Measurements from ENCODE around the gene PKP3. TPM values are rescaled to one million over a fixed set of nuclear protein-coding genes. Genes with fewer than 3 reads are reported as not detected.
A peak's percentile ranks its signal among the peaks of the same experiment; 100 is the strongest.

Gene PKP3
- total RNA-seq, 1 experiment from 2014 or later: 177 TPM

GRCh38 chr11:350723-351255 lies 43.2 kb upstream of the PKP3 start:
- Mint-ChIP-seq H3K36me3 (ENCODE audit: insufficient read depth, unreplicated experiment) (peaks cover 7% of the 10 kb centered on the region), H3K27me3 (ENCODE audit: insufficient read depth, unreplicated experiment) (no peaks in the 10 kb centered on the region), H3K9me3 (ENCODE audit: unreplicated experiment) (no peaks in the 10 kb centered on the region), H3K4me3 (ENCODE audit: unreplicated experiment) (peak overlapping the region; percentile 44), H3K4me1 (ENCODE audit: insufficient read depth, unreplicated experiment) (peaks cover 36% of the 10 kb centered on the region), H3K27ac (ENCODE audit: low read depth, unreplicated experiment) (peak overlapping the region; percentile 87)
- intact Hi-C loops (cut with micrococcal nuclease): no loop called here
- CTCF ChIA-PET: interaction anchor here (0.6 to 0.8 kb wide), 2 partner anchors 28 to 46 kb away, joined by 3 to 4 read pairs; no protein-coding TSS in a partner anchor
- TF ChIP-seq CTCF (IDR thresholded peaks at IDR 0.05; ENCODE audit: unreplicated experiment): no peak
- no TSS peak for BruUV-seq (replicated peaks)
- POLR2A ChIA-PET: interaction anchor here (0.7 to 1.6 kb wide), 5 partner anchors 20 to 144 kb away, joined by 3 to 5 read pairs (median 4); partner anchors contain the start of genes BET1L and RIC8A
- DNase-seq (ENCODE audit: unreplicated experiment): peak; percentile 90

GRCh38 chr11:351411-351810 lies 42.6 kb upstream of the PKP3 start:
- TF ChIP-seq CTCF (IDR thresholded peaks at IDR 0.05; ENCODE audit: unreplicated experiment): no peak
- H3K27me3 Mint-ChIP-seq (ENCODE audit: insufficient read depth, unreplicated experiment): no peaks in the 10 kb centered on the region
- H3K9me3 Mint-ChIP-seq (ENCODE audit: unreplicated experiment): no peaks in the 10 kb centered on the region
- H3K36me3 Mint-ChIP-seq (ENCODE audit: insufficient read depth, unreplicated experiment): peaks cover 7% of the 10 kb centered on the region
- H3K27ac Mint-ChIP-seq (ENCODE audit: low read depth, unreplicated experiment): peak overlapping the region; percentile 87
- no TSS peak for BruUV-seq (replicated peaks)
- H3K4me3 Mint-ChIP-seq (ENCODE audit: unreplicated experiment): no peak overlapping the region
- peaks cover 36% of the 10 kb centered on the region for H3K4me1 Mint-ChIP-seq (ENCODE audit: insufficient read depth, unreplicated experiment)
- ChIA-PET POLR2A (interaction anchor here (1.0 to 1.6 kb wide), 3 partner anchors 20 to 144 kb away, joined by 3 to 5 read pairs (median 3); partner anchors contain the start of genes BET1L and RIC8A), CTCF (no interaction called here)
- intact Hi-C loops (cut with micrococcal nuclease): no loop called here
- no peak for DNase-seq (ENCODE audit: unreplicated experiment)

GRCh38 chr11:352456-353031 lies 41.5 kb upstream of the PKP3 start:
- BruUV-seq (replicated peaks): no TSS peak

More at GRCh38 chr11:352456-353031, 41.5 kb upstream of the PKP3 start:
- no peak for TF ChIP-seq CTCF (IDR thresholded peaks at IDR 0.05; ENCODE audit: unreplicated experiment)
- ChIA-PET POLR2A (interaction anchor here (0.6 to 1.7 kb wide), 3 partner anchors 25 to 44 kb away, joined by 3 to 4 read pairs (median 3); no protein-coding TSS in a partner anchor), CTCF (interaction anchor here (0.7 kb wide), 1 partner anchor 207 kb away, joined by 3 read pairs; no protein-coding TSS in a partner anchor)
- no peak for DNase-seq (ENCODE audit: unreplicated experiment)
- Mint-ChIP-seq H3K27ac (ENCODE audit: low read depth, unreplicated experiment) (peak overlapping the region; percentile 83), H3K4me3 (ENCODE audit: unreplicated experiment) (no peak overlapping the region), H3K27me3 (ENCODE audit: insufficient read depth, unreplicated experiment) (no peaks in the 10 kb centered on the region), H3K36me3 (ENCODE audit: insufficient read depth, unreplicated experiment) (peaks cover 7% of the 10 kb centered on the region), H3K4me1 (ENCODE audit: insufficient read depth, unreplicated experiment) (peaks cover 36% of the 10 kb centered on the region), H3K9me3 (ENCODE audit: unreplicated experiment) (no peaks in the 10 kb centered on the region)
- intact Hi-C loops (cut with micrococcal nuclease): no loop called here
